ENCODE results near the gene EXOC6.
A peak's percentile ranks its signal among the peaks of the same experiment; 100 is the strongest.

Gene EXOC6, protein sequence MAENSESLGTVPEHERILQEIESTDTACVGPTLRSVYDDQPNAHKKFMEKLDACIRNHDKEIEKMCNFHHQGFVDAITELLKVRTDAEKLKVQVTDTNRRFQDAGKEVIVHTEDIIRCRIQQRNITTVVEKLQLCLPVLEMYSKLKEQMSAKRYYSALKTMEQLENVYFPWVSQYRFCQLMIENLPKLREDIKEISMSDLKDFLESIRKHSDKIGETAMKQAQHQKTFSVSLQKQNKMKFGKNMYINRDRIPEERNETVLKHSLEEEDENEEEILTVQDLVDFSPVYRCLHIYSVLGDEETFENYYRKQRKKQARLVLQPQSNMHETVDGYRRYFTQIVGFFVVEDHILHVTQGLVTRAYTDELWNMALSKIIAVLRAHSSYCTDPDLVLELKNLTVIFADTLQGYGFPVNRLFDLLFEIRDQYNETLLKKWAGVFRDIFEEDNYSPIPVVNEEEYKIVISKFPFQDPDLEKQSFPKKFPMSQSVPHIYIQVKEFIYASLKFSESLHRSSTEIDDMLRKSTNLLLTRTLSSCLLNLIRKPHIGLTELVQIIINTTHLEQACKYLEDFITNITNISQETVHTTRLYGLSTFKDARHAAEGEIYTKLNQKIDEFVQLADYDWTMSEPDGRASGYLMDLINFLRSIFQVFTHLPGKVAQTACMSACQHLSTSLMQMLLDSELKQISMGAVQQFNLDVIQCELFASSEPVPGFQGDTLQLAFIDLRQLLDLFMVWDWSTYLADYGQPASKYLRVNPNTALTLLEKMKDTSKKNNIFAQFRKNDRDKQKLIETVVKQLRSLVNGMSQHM

DNA sequence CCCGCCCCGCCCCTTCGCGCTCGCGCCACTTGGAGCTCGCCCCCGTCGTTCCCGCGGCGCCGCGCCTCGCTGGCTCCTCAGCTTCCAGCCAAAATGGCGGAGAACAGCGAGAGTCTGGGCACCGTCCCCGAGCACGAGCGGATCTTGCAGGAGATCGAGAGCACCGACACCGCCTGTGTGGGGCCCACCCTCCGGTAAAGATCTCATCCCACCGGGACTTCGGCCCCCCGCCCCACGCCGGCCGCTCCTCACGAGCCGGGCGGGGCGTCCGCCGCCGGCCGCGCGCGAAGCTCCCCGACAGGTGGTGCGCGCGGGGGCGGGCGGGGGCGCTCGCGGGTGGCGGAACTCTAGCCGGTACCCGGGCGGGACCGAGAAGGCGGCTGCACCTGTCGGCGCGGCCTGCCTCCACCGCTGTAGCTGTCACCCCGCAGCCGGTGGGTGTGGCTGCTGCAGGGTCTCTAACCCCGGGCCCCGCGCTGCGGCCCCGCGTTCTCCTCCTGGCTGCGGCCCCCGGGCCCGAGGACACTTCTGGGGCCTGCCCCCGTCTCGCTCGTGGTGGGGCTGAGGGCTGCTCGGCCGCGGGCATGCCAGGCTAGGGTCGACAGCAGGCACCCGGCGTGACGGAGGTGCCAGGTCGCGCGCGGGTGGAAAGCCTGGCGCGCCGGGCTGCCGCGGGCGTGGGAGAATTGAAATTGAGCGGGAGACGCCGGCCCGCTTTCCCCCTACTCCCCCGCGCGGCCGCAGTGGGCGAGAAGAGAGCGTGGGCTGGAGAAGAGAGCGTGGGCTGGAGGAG lies at the start of gene EXOC6:
Gene EXOC6 (plus strand): TSS at position 80 of the 793 bp plus-strand sequence. CDS start 14 bp downstream, at position 94.
- DNase-seq, result peak; percentile 88

DNA sequence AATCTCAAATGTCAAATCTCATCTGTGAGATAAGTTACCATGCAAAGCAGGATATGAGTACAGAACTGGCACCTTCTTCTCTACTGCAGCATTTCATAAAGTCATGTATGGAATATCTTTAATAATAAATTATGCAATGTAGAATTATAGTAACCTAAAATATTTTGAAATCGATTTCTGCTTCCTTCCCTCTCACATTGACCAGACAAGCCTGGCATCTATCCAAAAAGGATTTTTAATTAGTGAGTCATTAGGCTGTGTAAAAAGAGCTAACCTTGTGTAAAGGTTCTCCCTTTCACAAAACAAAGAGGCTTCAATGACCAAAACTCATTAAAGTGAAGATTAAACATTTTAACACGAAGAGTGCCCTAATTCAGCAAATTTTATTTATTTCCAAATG lies 48.8 kb upstream of the EXOC6 start:
- no peak for DNase-seq

- DNase-seq, result no peak
These were observed 48.1 kb upstream of the EXOC6 start for GRCh38 chr10:92800134-92800733.

DNA sequence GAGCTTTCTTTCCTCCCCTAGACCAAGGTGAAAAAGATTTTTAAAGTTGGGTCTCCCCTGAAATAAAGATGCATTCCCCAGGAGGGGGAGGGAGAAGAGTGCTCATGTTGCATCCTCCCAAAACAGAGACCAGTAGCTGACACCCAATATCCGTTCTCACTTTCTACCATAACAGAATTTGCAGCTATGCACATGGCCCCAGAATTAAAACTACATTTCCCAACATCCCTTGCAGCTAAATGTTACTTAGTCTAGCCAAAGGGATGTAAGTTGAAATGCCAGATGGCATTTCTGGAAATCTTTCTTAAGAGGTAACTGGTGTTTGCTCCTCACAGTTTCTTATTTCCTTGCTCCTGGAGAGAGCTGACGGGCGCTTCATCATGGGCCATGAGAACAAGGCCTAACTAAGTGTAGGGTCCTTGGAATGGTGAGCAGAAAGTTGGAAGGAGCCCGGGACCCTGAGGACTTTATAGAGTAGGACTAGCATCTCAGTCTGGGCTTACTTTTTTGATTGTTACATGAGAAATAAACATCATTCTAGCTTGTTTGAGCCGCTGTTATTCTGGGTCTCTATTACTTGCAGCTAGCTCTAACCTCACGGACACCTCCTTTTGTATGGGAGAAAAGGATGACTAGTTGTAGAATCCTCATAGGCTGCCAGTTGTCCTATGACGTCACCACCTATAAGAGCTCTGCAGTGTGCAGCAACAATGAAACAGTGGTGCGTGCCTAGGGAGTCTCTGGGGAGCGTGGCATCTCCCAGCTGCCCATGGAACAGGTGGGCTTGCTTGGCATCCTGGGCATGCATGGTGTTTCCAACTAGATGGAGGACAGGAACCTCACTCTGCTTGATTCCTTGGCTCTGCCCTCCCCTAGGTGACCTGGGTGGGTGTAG lies 46.1 kb upstream of the EXOC6 start:
- no peak for DNase-seq

GRCh38 chr10:92809840-92810239 lies 38.5 kb upstream of the EXOC6 start:
- no peak for DNase-seq

DNA sequence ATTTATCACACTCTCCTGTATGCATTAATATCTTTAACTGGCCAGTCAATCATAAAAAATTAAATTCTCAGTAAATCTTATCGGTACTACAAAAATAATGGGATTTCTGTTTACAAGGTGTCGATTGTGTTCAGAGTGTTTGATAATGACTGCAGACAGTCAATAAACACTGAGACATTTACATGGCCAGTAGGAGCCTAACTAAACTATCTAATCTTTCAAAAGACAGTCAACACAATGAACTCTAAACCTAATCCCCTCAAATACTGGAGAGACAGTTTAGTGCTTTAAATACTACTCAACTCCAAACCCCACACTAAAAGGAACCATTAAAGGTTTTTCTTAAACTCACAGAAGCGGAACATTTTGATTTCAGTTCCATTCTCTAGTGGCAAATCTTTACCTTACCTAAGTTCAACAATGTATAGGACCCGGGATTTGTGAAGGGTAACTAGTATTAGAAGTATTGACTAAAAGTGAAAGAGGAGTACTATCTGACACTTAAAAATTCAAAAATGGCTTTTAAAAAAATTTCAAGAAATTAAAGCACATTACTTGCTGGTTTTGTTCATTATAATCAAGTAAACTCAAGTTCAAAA lies 37.3 kb upstream of the EXOC6 start:
- DNase-seq, result no peak

DNA sequence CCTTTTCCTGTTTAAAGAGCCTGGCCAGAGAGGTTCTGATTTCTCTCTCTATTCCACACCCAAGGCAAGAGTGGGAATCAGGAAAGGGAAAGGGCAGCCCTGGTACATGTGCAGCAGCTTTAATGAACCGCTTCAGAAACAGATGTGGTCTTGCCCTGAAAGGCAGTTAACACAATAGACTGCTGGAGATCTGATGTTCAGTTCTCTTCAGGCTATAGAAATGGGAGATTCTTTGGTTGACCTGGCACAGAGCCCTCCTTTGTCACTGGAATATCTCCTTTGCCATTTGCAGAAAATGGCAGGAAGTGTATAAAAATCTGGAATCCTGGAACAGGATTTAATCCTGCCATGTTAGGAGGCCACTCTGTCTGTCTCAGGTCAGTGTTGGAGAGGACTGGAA lies 36.3 kb upstream of the EXOC6 start:
- DNase-seq, result no peak

DNA sequence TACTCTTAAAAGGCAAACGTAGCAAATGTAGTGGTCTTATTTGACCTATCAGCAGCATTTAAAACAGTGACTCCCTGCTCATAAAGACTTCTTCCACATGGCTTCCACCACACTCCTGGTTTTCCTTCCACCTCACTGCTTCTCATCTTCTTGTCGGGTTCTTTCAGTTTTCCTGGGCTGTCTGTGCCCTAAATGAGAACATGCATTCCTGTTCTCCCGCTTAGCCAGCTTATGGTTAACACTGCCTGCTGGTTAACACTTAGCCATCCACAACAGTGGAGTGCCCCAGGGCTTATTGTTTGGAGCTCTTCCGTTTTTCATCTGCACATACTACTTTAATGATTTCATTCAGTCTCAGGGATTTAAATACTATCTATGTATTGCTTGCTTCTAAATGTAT lies 34.3 kb upstream of the EXOC6 start:
- DNase-seq, result no peak

DNA sequence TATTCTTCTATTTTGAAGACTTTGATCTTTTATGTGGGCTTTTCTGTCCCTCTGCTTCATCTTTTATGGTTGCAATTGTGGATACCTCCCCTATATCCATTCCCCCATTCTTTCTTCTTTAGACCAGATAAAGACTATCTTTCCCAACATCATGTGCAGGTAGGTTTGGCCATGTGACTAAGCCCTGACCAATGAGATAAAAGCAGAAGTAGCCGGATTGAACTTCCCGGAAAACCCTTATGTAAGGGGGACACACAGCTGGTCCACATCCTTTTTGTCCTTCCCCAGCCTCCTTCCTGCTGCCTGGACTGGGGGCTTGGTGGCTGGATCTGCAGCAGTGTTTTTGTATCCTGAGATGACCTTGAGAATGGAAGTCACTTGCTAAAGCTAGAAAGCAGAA lies 33.5 kb upstream of the EXOC6 start:
- no peak for DNase-seq

- DNase-seq, result no peak
These were observed 32.2 kb upstream of the EXOC6 start for GRCh38 chr10:92816091-92816531.

GRCh38 chr10:92822060-92822634 lies 26.2 kb upstream of the EXOC6 start:
- no peak for DNase-seq

DNA sequence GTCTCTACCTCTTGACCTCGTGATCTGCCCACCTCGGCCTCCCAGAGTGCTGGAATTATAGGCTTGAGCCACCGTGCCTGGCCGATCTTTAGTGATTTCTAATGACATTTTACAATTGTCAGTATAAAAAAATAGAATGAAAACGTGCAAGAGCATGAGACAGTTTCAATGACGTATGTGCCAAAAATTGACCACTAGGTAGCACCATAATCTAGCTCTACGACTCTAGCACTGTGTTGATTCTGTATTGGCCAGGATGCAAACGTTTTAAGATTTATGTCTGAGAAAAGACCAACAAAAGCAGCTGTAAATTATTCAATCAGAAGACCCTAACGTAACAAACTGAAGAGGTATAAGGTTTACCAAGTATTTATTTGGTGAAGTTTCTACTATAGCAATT lies 25.4 kb upstream of the EXOC6 start:
- no peak for DNase-seq

- no peak for DNase-seq
These were observed 22.3 kb upstream of the EXOC6 start for GRCh38 chr10:92826061-92826460.

GRCh38 chr10:92826504-92826903 lies 21.8 kb upstream of the EXOC6 start:
- DNase-seq, result no peak

- DNase-seq, result no peak
These were observed 19.1 kb upstream of the EXOC6 start for GRCh38 chr10:92829042-92829785.

DNA sequence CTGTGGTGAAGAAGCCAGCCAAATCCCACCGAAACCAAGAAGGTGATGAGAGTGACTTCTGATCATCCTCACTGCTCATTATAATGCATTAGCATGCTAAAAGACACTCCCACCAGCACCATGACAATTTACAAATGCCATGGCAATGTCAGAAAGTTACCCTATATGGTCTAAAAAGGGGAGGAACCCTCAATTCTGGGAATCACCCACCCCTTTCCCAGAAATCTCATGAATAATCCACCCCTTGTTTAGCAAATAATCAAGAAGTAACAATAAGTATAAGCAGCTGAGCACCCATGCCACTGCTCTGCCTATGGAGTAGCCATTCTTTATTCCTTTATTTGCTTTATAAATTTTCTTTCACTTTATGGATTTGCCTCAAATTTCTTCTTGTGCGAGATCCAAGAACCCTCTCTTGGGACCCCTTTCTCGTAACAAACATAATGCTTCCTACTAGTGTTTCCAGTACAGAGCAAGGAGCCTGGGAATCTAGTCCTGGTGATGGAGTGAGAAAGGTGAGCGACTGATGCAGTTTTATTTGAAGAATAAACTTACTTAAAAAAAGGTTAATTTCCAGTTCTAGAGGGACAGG lies 18.4 kb upstream of the EXOC6 start:
- no peak for DNase-seq

DNA sequence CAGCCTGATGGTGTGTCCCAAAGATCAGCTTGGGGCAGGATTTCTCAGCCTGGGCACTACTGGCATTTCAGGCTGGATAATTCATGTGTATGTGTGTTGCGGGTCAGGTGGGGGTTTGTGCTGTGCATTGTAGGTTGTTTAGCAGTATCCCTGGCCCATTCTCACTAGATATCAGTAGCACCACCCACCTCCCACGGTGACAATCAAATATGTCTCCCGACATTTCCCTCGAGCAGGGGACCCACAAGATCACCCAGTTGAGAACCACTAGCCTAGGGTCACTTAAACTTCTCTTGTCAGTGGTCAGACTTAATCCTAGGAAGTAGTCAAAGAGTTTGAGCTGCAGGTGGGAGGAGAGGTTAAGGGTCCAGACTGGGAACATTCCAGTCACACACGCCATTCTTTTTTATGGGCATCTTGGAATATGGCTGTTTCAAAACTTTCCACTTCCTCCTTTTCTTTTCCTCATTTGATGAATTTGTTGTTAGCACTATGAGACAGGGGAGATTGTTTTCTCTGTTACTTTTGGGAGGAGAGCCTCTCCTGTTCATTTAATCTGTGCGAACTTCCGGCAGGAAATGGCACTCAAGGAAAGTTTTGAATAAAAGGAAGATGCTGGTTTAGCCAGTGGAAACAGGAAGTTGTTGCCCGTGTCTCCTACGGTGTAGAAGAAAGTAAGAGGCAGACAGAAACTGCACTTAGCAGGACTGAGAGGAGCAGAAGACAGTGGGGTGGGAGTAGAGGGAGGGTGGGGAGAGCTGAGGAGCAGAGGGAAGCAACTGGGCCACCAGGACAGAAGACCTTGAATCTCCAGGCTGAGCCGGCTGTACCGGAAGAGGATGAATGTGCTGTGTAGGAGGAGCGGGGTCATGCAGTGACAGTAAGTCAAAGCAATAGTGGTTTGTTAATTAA lies 17.6 kb upstream of the EXOC6 start:
- DNase-seq, result no peak

DNA sequence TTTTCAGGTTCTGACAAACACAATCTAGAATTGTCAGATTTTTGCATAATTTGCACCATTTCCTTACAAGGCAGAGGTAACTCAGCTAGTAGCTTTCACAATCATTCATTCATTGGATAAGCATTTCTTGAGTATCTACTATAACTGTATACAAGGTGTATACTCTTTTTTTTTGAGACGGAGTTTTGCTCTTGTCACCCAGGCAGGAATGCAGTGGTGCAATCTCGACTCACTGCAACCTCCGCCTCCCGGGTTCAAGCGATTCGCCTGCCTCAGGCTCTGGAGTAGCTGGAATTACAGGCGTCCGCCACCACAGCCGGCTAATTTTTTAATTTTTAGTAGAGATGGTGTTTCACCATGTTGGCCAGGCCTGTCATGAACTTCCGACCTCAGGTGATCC lies 16.2 kb upstream of the EXOC6 start:
- no peak for DNase-seq

All from femur (tissue), 1 donor.